DOHH2 (cell line): ENCODE results near the gene ALPG.
"Not testable (repeated sequence)": the region's sequence is repeated elsewhere in the genome, so short reads cannot be mapped to it uniquely, and the experiment has no call there.

Experiments
- H3F3A ChIP-seq: fragments of 200-600 bp; sonication (generic), shearing (Covaris generic); 2 replicates; pipeline ENCODE4 v1.6.0; 2016; ENCODE audit warnings: antibody characterized with exemption, mild to moderate bottlenecking; ENCODE audit not compliant: control insufficient read depth, insufficient read depth
- H3K27ac ChIP-seq: fragments of 200-600 bp; sonication (generic); 2 replicates; pipeline ENCODE4 v1.5.1; 2014; ENCODE audit warnings: low read depth, mild to moderate bottlenecking, low read length, moderate library complexity
- H3K27me3 ChIP-seq: fragments of 200-600 bp; sonication (generic); 2 replicates; pipeline ENCODE4 v1.6.1; 2014; ENCODE audit warnings: mild to moderate bottlenecking, low read length, mixed read lengths; ENCODE audit not compliant: control insufficient read depth
- H3K36me3 ChIP-seq: fragments of 200-600 bp; sonication (generic); 2 replicates; pipeline ENCODE4 v1.6.1; 2014; ENCODE audit warnings: mild to moderate bottlenecking, low read length, moderate library complexity, mixed read lengths; ENCODE audit not compliant: control insufficient read depth
- H3K4me1 ChIP-seq: fragments of 200-600 bp; sonication (generic); 2 replicates; pipeline ENCODE4 v1.6.1; 2014; ENCODE audit warnings: mild to moderate bottlenecking, low read length, mixed read lengths; ENCODE audit not compliant: control insufficient read depth
- H3K4me2 ChIP-seq: fragments of 200-600 bp; sonication (generic); 2 replicates; pipeline ENCODE4 v1.6.0; 2014; ENCODE audit warnings: mild to moderate bottlenecking, low read length, moderate library complexity
- H3K4me3 ChIP-seq: fragments of 200-600 bp; sonication (generic); 2 replicates; pipeline ENCODE4 v1.5.1; 2014; ENCODE audit warnings: mild to moderate bottlenecking, low read length, mixed read lengths
- H3K79me2 ChIP-seq: fragments of 200-600 bp; sonication (generic); 2 replicates; pipeline ENCODE4 v1.6.1; 2014; ENCODE audit warnings: mild to moderate bottlenecking, low read length, mixed read lengths; ENCODE audit not compliant: control insufficient read depth
- H3K9me2 ChIP-seq: fragments of 200-600 bp; sonication (generic); replicated peaks from 2 replicates; pipeline ENCODE4 v1.6.1; 2014; ENCODE audit warnings: mild to moderate bottlenecking, low read length, mixed read lengths; ENCODE audit not compliant: control insufficient read depth
- H3K9me3 ChIP-seq: fragments of 200-600 bp; sonication (generic); 2 replicates; pipeline ENCODE4 v1.6.1; 2014; ENCODE audit warnings: antibody characterized with exemption, low read length, mixed read lengths; ENCODE audit not compliant: control insufficient read depth, insufficient read depth
- H4K20me1 ChIP-seq: fragments of 200-600 bp; sonication (generic); 2 replicates; pipeline ENCODE4 v1.6.0; 2014; ENCODE audit warnings: low read depth, mild to moderate bottlenecking, antibody characterized with exemption, low read length, moderate library complexity; ENCODE audit not compliant: control insufficient read depth, insufficient read depth
- CTCF ChIP-seq: fragments of 200-600 bp; sonication (generic); IDR thresholded peaks from one replicate; pipeline ENCODE4 v1.5.1; 2014; ENCODE audit warnings: antibody characterized with exemption, mild to moderate bottlenecking, low read depth, low read length; ENCODE audit not compliant: poor library complexity, severe bottlenecking
- EZH2phosphoT487 ChIP-seq: fragments of 200-600 bp; sonication (generic); IDR thresholded peaks from 2 replicates; pipeline ENCODE4 v1.6.1; 2017; ENCODE audit warnings: borderline replicate concordance, mild to moderate bottlenecking, antibody characterized with exemption, low read length, moderate library complexity, mixed read lengths

Gene ALPG

GRCh38 chr2:232376713-232377112 lies 29.9 kb upstream of the ALPG start:
- Histone ChIP-seq H3K4me1 (peaks cover 3% of the 10 kb centered on the region), H3K4me2 (no peak overlapping the region), H3K36me3 (no peaks in the 10 kb centered on the region)

GRCh38 chr2:232377319-232377718 lies 29.3 kb upstream of the ALPG start:
- Histone ChIP-seq H3K36me3 (no peaks in the 10 kb centered on the region), H3F3A (no peaks in the 10 kb centered on the region), H3K27me3 (peaks cover 2% of the 10 kb centered on the region; the same call in 1 of the 2 replicates), H3K27ac (no peak overlapping the region), H3K9me3 (no peaks in the 10 kb centered on the region), H3K4me2 (no peak overlapping the region), H3K9me2 (no peaks in the 10 kb centered on the region), H4K20me1 (no peaks in the 10 kb centered on the region), H3K79me2 (no peaks in the 10 kb centered on the region), H3K4me3 (no peak overlapping the region), H3K4me1 (no peaks in the 10 kb centered on the region)
- TF ChIP-seq CTCF (no peak), EZH2phosphoT487 (no peak)

More at GRCh38 chr2:232376713-232377112, 29.9 kb upstream of the ALPG start:
- Histone ChIP-seq H3K27me3 (peaks cover 2% of the 10 kb centered on the region; the same call in 1 of the 2 replicates), H3K27ac (no peak overlapping the region), H3K79me2 (no peaks in the 10 kb centered on the region), H3K9me3 (no peaks in the 10 kb centered on the region), H3F3A (no peaks in the 10 kb centered on the region), H3K9me2 (no peaks in the 10 kb centered on the region), H4K20me1 (no peaks in the 10 kb centered on the region), H3K4me3 (no peak overlapping the region)
- TF ChIP-seq EZH2phosphoT487 = no peak
- no peak for TF ChIP-seq CTCF

DNA sequence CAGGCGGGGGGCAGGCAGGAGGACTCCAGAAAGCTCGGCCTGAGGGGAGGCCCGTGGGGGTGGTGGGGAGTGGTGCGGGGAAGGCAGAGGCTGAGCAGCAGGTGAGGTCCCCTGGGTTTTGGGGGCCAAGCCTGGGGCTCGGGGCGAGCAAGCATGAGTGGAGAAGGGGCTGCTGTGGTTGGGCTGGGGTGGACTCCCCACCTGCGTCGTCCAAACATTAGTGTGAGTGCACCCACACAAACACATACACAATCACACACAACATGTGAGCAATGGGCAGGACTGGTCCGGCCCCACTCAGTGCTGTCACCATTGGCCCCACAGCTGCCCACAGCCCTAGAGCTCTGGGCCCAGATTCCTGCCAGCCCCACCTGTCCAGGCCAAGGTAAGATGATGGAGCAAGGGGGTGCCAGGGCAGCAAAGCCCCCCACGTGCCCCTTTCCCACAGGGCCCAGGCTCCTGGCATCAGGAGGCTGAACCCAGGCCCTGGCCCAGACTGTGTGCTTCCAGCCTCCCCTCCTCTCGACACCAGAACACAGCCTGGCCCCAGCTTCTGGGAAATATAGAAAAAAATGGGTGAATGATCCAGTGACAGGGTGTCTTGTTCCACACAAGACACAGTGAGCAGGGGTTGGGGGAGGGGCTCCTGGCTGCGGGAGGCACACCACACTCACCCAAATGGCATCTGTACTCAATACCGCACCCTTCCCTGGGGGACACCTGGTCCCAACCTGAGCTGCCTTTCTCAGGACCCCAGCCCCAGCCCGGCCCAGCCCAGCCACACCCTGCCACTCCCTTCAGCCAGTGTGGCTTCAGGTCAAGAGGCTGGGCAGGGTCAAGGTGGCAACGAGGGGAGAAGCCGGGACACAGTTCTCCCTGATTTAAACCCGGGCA lies 28.6 kb upstream of the ALPG start:
- no peaks in the 10 kb centered on the region for H3K4me1 ChIP-seq
- TF ChIP-seq EZH2phosphoT487 (no peak), CTCF (no peak)
- no peak overlapping the region for H3K27ac ChIP-seq
- H3K79me2 ChIP-seq = no peaks in the 10 kb centered on the region
- H3K4me2 ChIP-seq = no peak overlapping the region
- peaks cover 2% of the 10 kb centered on the region; the same call in 1 of the 2 replicates for H3K27me3 ChIP-seq
- H3K9me3 ChIP-seq = no peaks in the 10 kb centered on the region
- H3F3A ChIP-seq = no peaks in the 10 kb centered on the region
- no peaks in the 10 kb centered on the region for H3K9me2 ChIP-seq
- H3K4me3 ChIP-seq = no peak overlapping the region
- H4K20me1 ChIP-seq = no peaks in the 10 kb centered on the region
- no peaks in the 10 kb centered on the region for H3K36me3 ChIP-seq

GRCh38 chr2:232378735-232379151 lies 27.9 kb upstream of the ALPG start, which contains the start of gene ALPP:
ALPP (plus strand) TSS chr2:232378751; CDS start chr2:232378803, 52 bp downstream.
- not testable (repeated sequence) for H3K4me2 ChIP-seq, H3K4me1 ChIP-seq, H3K9me2 ChIP-seq, H3K79me2 ChIP-seq, H4K20me1 ChIP-seq, H3K27ac ChIP-seq, H3K4me3 ChIP-seq, H3F3A ChIP-seq, H3K9me3 ChIP-seq, H3K27me3 ChIP-seq, H3K36me3 ChIP-seq

- not testable (repeated sequence) for H3K27me3 ChIP-seq, H3K9me2 ChIP-seq, H3K27ac ChIP-seq, H3K4me2 ChIP-seq, H4K20me1 ChIP-seq, H3K36me3 ChIP-seq, H3K4me1 ChIP-seq, H3K79me2 ChIP-seq, H3F3A ChIP-seq, H3K4me3 ChIP-seq, H3K9me3 ChIP-seq
These were observed 26.7 kb upstream of the ALPG start for GRCh38 chr2:232379610-232380590.
